CD4-positive, alpha-beta T cell (primary cell): ENCODE data around the gene TMPRSS6. TPM values are rescaled to one million over a fixed set of nuclear protein-coding genes. Genes with fewer than 3 reads are reported as not detected.

Source experiments
- ATAC-seq: fragments of 200-7000 bp; cut with Tn5 transposase; one replicate; pipeline ENCODE4 v1.10.0; 2022; ENCODE audit warnings: mild to moderate bottlenecking; ENCODE audit not compliant: poor library complexity
- CTCF ChIA-PET: fragments of 350-600 bp; sonication (Branson Sonifier 250); formaldehyde crosslinking; loops from one replicate; lab custom pipeline; 2021; ENCODE audit warnings: antibody characterized with exemption, inconsistent platforms; lab: Charles Lee
- POLR2A ChIA-PET: fragments of 350-600 bp; sonication (Branson Sonifier 250); formaldehyde crosslinking; loops from one replicate; lab custom pipeline; 2021; ENCODE audit warnings: antibody characterized with exemption, inconsistent platforms; lab: Charles Lee
- DNase-seq, 14 experiments: peaks; one replicate each; pipeline ENCODE4 v3.0.0-alpha.2; 2013 to 2020; ENCODE audit warnings: mixed read lengths in 2 of 14
- H3K27ac ChIP-seq, 2 donors: one replicate each; pipeline versions ENCODE4 v1.5.1 to v1.7.0; 2013; ENCODE audit warnings: low read length in 2 of 2, low read depth in 1 of 2, mild to moderate bottlenecking in 1 of 2
- H3K27me3 ChIP-seq, 2 experiments: 1 replicate in 1 of 2; 2 replicates in 1 of 2; pipeline versions ENCODE4 v1.6.1 to v1.7.0; 2013; ENCODE audit warnings: low read length in 2 of 2, control low read depth in 1 of 2, mild to moderate bottlenecking in 1 of 2, moderate library complexity in 1 of 2; ENCODE audit not compliant: insufficient read depth in 2 of 2, control insufficient read depth in 1 of 2
- H3K36me3 ChIP-seq: one replicate; pipeline ENCODE4 v1.6.1; 2013; ENCODE audit warnings: low read length, control low read depth; ENCODE audit not compliant: insufficient read depth
- H3K4me1 ChIP-seq: one replicate; pipeline ENCODE4 v1.6.1; 2013; ENCODE audit warnings: low read length, control low read depth; ENCODE audit not compliant: insufficient read depth
- H3K4me3 ChIP-seq: one replicate; pipeline ENCODE4 v1.5.1; 2013; ENCODE audit warnings: mild to moderate bottlenecking, low read length, moderate library complexity
- H3K9me3 ChIP-seq, 2 experiments: 1 replicate in 1 of 2; 2 replicates in 1 of 2; pipeline versions ENCODE4 v1.6.1 to v1.7.0; 2013; ENCODE audit warnings: low read length in 2 of 2, mild to moderate bottlenecking in 2 of 2, control low read depth in 1 of 2, moderate library complexity in 1 of 2; ENCODE audit not compliant: control insufficient read depth in 1 of 2, insufficient read depth in 1 of 2
- H3K27ac Mint-ChIP-seq: one replicate; pipeline ENCODE4 v1.8.0; 2020; ENCODE audit warnings: mixed read lengths
- H3K27me3 Mint-ChIP-seq: one replicate; pipeline ENCODE4 v1.8.0; 2021; ENCODE audit warnings: mixed read lengths
- H3K36me3 Mint-ChIP-seq: one replicate; pipeline ENCODE4 v1.8.0; 2021; ENCODE audit warnings: low read depth, mixed read lengths
- H3K4me1 Mint-ChIP-seq: one replicate; pipeline ENCODE4 v1.8.0; 2021; ENCODE audit warnings: low read depth, mixed read lengths
- H3K4me3 Mint-ChIP-seq: one replicate; pipeline ENCODE4 v1.8.0; 2020; ENCODE audit warnings: mild to moderate bottlenecking, mixed read lengths
- H3K9me3 Mint-ChIP-seq: one replicate; pipeline ENCODE4 v1.8.0; 2020; ENCODE audit warnings: mixed read lengths
- intact Hi-C, 2 experiments: fragments of 100-400 bp; cut with DNase I in 1 of 2; cut with micrococcal nuclease in 1 of 2; formaldehyde crosslinking; loops; one replicate each; pipeline versions ENCODE4 v1.15.1 to v1.9.0; 2023 to 2025; cut with DNase I, micrococcal nuclease
- total RNA-seq, 174 experiments: library from RNA in 2 of 174; stranded (reverse) in 2 of 174; gene quantifications; one replicate each; pipeline ENCODE4 v1.2.3 and lab custom pipeline; 2021 to 2026
- TF ChIP-seq, protein P1 (sequence below): fragments of 200-600 bp; IDR thresholded peaks from one replicate; pipeline ENCODE4 v1.8.0; 2022; ENCODE audit warnings: antibody characterized with exemption, mild to moderate bottlenecking

TMPRSS6 gene
- total RNA-seq, 2 experiments from 2014 or later: 0.19 to 0.39 TPM

- Mint-ChIP-seq H3K27me3 (peaks cover 13% of the 10 kb centered on the region), H3K36me3 (no peaks in the 10 kb centered on the region), H3K27ac (no peak overlapping the region), H3K4me3 (no peak overlapping the region), H3K9me3 (no peaks in the 10 kb centered on the region), H3K4me1 (peaks cover 11% of the 10 kb centered on the region)
- Histone ChIP-seq H3K36me3 (no peaks in the 10 kb centered on the region), H3K27me3 (peaks cover 0 to 4% of the 10 kb centered on the region in 2 experiments), H3K27ac (no peak overlapping the region), H3K9me3 (no peaks in the 10 kb centered on the region), H3K4me1 (peaks cover 29% of the 10 kb centered on the region), H3K4me3 (no peak overlapping the region)
- intact Hi-C loops: no loop called here
- DNase-seq: no peak
- CTCF ChIA-PET: interaction anchor here (1.3 kb wide), 3 partner anchors 11 to 43 kb away, joined by 3 to 4 read pairs (median 3); no protein-coding TSS in a partner anchor
- POLR2A ChIA-PET: no interaction called here
- ATAC-seq: no peak
- TF ChIP-seq, protein P1, sequence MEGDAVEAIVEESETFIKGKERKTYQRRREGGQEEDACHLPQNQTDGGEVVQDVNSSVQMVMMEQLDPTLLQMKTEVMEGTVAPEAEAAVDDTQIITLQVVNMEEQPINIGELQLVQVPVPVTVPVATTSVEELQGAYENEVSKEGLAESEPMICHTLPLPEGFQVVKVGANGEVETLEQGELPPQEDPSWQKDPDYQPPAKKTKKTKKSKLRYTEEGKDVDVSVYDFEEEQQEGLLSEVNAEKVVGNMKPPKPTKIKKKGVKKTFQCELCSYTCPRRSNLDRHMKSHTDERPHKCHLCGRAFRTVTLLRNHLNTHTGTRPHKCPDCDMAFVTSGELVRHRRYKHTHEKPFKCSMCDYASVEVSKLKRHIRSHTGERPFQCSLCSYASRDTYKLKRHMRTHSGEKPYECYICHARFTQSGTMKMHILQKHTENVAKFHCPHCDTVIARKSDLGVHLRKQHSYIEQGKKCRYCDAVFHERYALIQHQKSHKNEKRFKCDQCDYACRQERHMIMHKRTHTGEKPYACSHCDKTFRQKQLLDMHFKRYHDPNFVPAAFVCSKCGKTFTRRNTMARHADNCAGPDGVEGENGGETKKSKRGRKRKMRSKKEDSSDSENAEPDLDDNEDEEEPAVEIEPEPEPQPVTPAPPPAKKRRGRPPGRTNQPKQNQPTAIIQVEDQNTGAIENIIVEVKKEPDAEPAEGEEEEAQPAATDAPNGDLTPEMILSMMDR: no peak
Observed at GRCh38 chr22:37021041-37021440, 88.5 kb downstream of the TMPRSS6 start.

DNA sequence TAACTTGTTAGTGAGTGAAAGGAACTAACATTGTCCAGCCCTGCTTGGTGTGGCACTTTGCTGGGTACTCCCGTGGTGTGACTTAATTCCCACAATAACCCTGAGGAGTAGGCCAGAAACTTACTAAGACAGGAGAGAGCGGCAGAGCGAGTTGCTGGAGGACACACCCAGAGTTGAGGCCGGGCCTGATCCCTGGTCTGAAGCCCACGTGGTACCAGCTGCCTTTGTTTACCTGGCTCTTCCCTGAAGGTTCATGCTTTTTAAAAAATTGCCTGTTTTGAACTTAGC lies 89.4 kb downstream of the TMPRSS6 start:
- Histone ChIP-seq H3K36me3 (no peaks in the 10 kb centered on the region), H3K9me3 (no peaks in the 10 kb centered on the region), H3K4me3 (peak overlapping the region; percentile 64), H3K4me1 (peaks cover 29% of the 10 kb centered on the region), H3K27ac (no peak overlapping the region), H3K27me3 (peaks cover 0 to 4% of the 10 kb centered on the region in 2 experiments)
- no peaks in the 10 kb centered on the region for H3K9me3 Mint-ChIP-seq
- peak in 3 of 14 experiments; percentile 8 to 27 (median 23) for DNase-seq
- intact Hi-C loops: no loop called here
- peak; percentile 14 for ATAC-seq
- H3K27ac Mint-ChIP-seq: no peak overlapping the region
- H3K4me3 Mint-ChIP-seq: peak overlapping the region; percentile 88
- ChIA-PET CTCF (no interaction called here), POLR2A (no interaction called here)
- peaks cover 11% of the 10 kb centered on the region for H3K4me1 Mint-ChIP-seq
- TF ChIP-seq, protein P1: no peak
- H3K36me3 Mint-ChIP-seq: no peaks in the 10 kb centered on the region
- H3K27me3 Mint-ChIP-seq: peaks cover 13% of the 10 kb centered on the region

GRCh38 chr22:37019309-37020191 lies 90.0 kb downstream of the TMPRSS6 start, which contains the start of the genes MPST and TST:
TSS of gene MPST (plus strand) at chr22:37019742. CDS start at chr22:37019837, 95 bp downstream.
TSS of gene TST (minus strand) at chr22:37019447. CDS start at chr22:37018732, 715 bp downstream.
- Mint-ChIP-seq H3K27me3 (peaks cover 13% of the 10 kb centered on the region), H3K9me3 (no peaks in the 10 kb centered on the region), H3K4me3 (peak within 1 kb of the TSS; percentile 88), H3K4me1 (peaks cover 11% of the 10 kb centered on the region), H3K27ac (no peak within 1 kb of the TSS), H3K36me3 (no peaks in the 10 kb centered on the region)
- DNase-seq: peak in 10 of 14 experiments; percentile 15 to 70 (median 36)
- Histone ChIP-seq H3K9me3 (no peaks in the 10 kb centered on the region), H3K27ac (no peak within 1 kb of the TSS), H3K4me3 (peak within 1 kb of the TSS; percentile 64), H3K27me3 (peaks cover 0 to 4% of the 10 kb centered on the region in 2 experiments), H3K4me1 (peaks cover 29% of the 10 kb centered on the region), H3K36me3 (no peaks in the 10 kb centered on the region)
- CTCF ChIA-PET: interaction anchor here (0.6 to 0.7 kb wide), 3 partner anchors 101 to 245 kb away, joined by 3 to 5 read pairs (median 5); no protein-coding TSS in a partner anchor
- TF ChIP-seq, protein P1: no peak
- POLR2A ChIA-PET: interaction anchor here (0.8 to 1.2 kb wide), 3 partner anchors 182 to 244 kb away, joined by 3 to 4 read pairs (median 3); partner anchors contain the start of gene IFT27
- ATAC-seq: peak; percentile 81
- intact Hi-C loops: loop anchor here in 1 of 2 experiments (10.0 kb wide), 1 partner anchor 75 kb away; no protein-coding TSS in a partner anchor
